HepG2 (cell line): ENCODE measurements around the gene USP43. TPM values are rescaled to one million over a fixed set of nuclear protein-coding genes. Genes with fewer than 3 reads are reported as not detected.

Source experiments
- ATAC-seq: fragments of 200-7000 bp; cut with Tn5 transposase; 3 replicates; pipeline ENCODE4 v1.9.1; 2020; ENCODE audit warnings: mild to moderate bottlenecking, moderate library complexity
- BruUV-seq: library from RNA; stranded (reverse); fragments of 400-500 nt; replicated peaks from 2 replicates; lab custom pipeline; 2021; lab: Mats Ljungman, UMichigan
- CTCF ChIA-PET: fragments of 300-600 bp; formaldehyde crosslinking; extraction: SDS; loops from one replicate; lab custom pipeline; 2021; ENCODE audit warnings: low total read pairs, inconsistent platforms, low intra/inter-chr PET ratio; lab: Yijun Ruan, JAX
- POLR2A ChIA-PET: fragments of 350-600 bp; sonication (Branson Sonifier 250); formaldehyde crosslinking; loops from one replicate; lab custom pipeline; 2020; ENCODE audit warnings: antibody characterized with exemption, inconsistent platforms; lab: Yijun Ruan, JAX
- DNase-seq: peaks from one replicate; pipeline ENCODE4 v3.0.0-alpha.2; 2015; ENCODE audit warnings: low spot score
- FAIRE-seq: peaks from 3 replicates; lab custom pipeline; 2011; peaks lifted over from hg19 to GRCh38; lab: Jason Lieb, UNC
- H2AFZ ChIP-seq: one replicate; pipeline ENCODE4 v1.6.1; 2011; ENCODE audit warnings: low read length, inconsistent platforms
- H3K27ac ChIP-seq: fragments of 300-600 bp; 3 replicates; pipeline ENCODE4 v1.8.0; 2011; ENCODE audit warnings: mixed run types, mild to moderate bottlenecking, mixed read lengths, low read length, inconsistent platforms; ENCODE audit not compliant: insufficient read depth; ENCODE audit errors: extremely low read length
- H3K27me3 ChIP-seq, 2 experiments: fragments of 200-600 bp in 1 of 2; 2 replicates in 1 of 2; 3 replicates in 1 of 2; pipeline versions ENCODE4 v1.6.0 to v1.8.0; 2011; ENCODE audit warnings: low read length in 2 of 2, mild to moderate bottlenecking in 2 of 2, moderate library complexity in 2 of 2, inconsistent platforms in 1 of 2; ENCODE audit not compliant: insufficient read depth in 2 of 2, control insufficient read depth in 1 of 2
- H3K36me3 ChIP-seq, 2 experiments: fragments of 200-600 bp in 1 of 2; replicated peaks in 1 of 2; 2 replicates in 1 of 2; 3 replicates in 1 of 2; pipeline versions ENCODE4 v1.5.1 to v1.8.0; 2011; ENCODE audit warnings: low read length in 2 of 2, inconsistent platforms in 1 of 2; ENCODE audit not compliant: insufficient read depth in 2 of 2, control insufficient read depth in 1 of 2
- H3K4me1 ChIP-seq: 2 replicates; pipeline ENCODE4 v1.5.1; 2012; ENCODE audit warnings: low read length, inconsistent platforms; ENCODE audit not compliant: insufficient read depth
- H3K4me2 ChIP-seq: 2 replicates; pipeline ENCODE4 v1.6.0; 2011; ENCODE audit warnings: low read depth, low read length, inconsistent platforms
- H3K4me3 ChIP-seq, 3 experiments: fragments of 200-600 bp in 1 of 3; sonication (generic), shearing (Covaris generic) in 1 of 3; replicated peaks in 1 of 3; 2 replicates each; pipeline ENCODE4 v1.5.1; 2011 to 2016; ENCODE audit warnings: low read length in 3 of 3, inconsistent platforms in 2 of 3, low read depth in 2 of 3, mild to moderate bottlenecking in 2 of 3, control low read depth in 1 of 3, mixed read lengths in 1 of 3; ENCODE audit not compliant: insufficient read depth in 1 of 3
- H3K79me2 ChIP-seq: one replicate; pipeline ENCODE4 v1.6.1; 2011; ENCODE audit warnings: low read length, inconsistent platforms; ENCODE audit not compliant: insufficient read depth
- H3K9ac ChIP-seq: 2 replicates; pipeline ENCODE4 v1.6.0; 2011; ENCODE audit warnings: mild to moderate bottlenecking, low read depth, low read length, inconsistent platforms; ENCODE audit not compliant: insufficient read depth
- H3K9me3 ChIP-seq: 2 replicates; pipeline ENCODE4 v1.5.1; 2012; ENCODE audit warnings: mild to moderate bottlenecking, low read length
- H4K20me1 ChIP-seq: 2 replicates; pipeline ENCODE4 v1.6.0; 2011; ENCODE audit warnings: inconsistent platforms, mild to moderate bottlenecking, low read length, moderate library complexity; ENCODE audit not compliant: insufficient read depth
- CHD2 ChIP-seq: IDR thresholded peaks from 2 replicates; pipeline ENCODE4 v1.6.1; 2011; ENCODE audit warnings: low read depth, low read length, improper control_type of control experiment
- FUBP1 ChIP-seq: sonication (generic); formaldehyde crosslinking; IDR thresholded peaks from 2 replicates; pipeline ENCODE4 v1.5.1; 2020; ENCODE audit warnings: missing genetic modification reagents, mild to moderate bottlenecking, borderline replicate concordance
- GABPA ChIP-seq, 2 experiments: IDR thresholded peaks; 2 replicates each; pipeline ENCODE4 v1.6.1; 2011 to 2016; ENCODE audit warnings: low read depth in 2 of 2, low read length in 1 of 2, missing biosample characterization in 1 of 2, missing genetic modification characterization in 1 of 2
- IRX3 ChIP-seq: sonication (generic); formaldehyde crosslinking; IDR thresholded peaks from 2 replicates; pipeline ENCODE4 v1.8.1; 2023; ENCODE audit warnings: mild to moderate bottlenecking, low read depth, missing genetic modification reagents, borderline replicate concordance
- RORA ChIP-seq: sonication (generic); formaldehyde crosslinking; IDR thresholded peaks from 2 replicates; pipeline ENCODE4 v1.5.0; 2020; ENCODE audit warnings: mild to moderate bottlenecking, missing genetic modification reagents, moderate library complexity
- XRCC5 ChIP-seq: fragments of 200-400 bp; formaldehyde crosslinking; optimal IDR thresholded peaks from 2 replicates; pipeline ENCODE3; 2017; ENCODE audit warnings: mild to moderate bottlenecking, low read length
- ZFP62 ChIP-seq: sonication (generic); formaldehyde crosslinking; IDR thresholded peaks from 2 replicates; pipeline ENCODE4 v1.4.0; 2020; ENCODE audit warnings: missing genetic modification reagents
- ZKSCAN1 ChIP-seq: fragments of 150-350 bp; IDR thresholded peaks from 2 replicates; pipeline ENCODE4 v1.6.1; 2014; ENCODE audit warnings: low read length
- ZKSCAN8 ChIP-seq: IDR thresholded peaks from 2 replicates; pipeline ENCODE4 v1.6.1; 2016; ENCODE audit warnings: borderline replicate concordance, missing genetic modification reagents, missing compliant biosample characterization
- ZNF230 ChIP-seq: sonication (generic); formaldehyde crosslinking; IDR thresholded peaks from 2 replicates; pipeline ENCODE4 v1.4.0; 2020; ENCODE audit warnings: mild to moderate bottlenecking, missing genetic modification reagents
- ZNF646 ChIP-seq: sonication (generic); formaldehyde crosslinking; IDR thresholded peaks from 2 replicates; pipeline ENCODE4 v1.9.0; 2021; ENCODE audit warnings: mild to moderate bottlenecking, missing genetic modification reagents
- ZNF652 ChIP-seq: IDR thresholded peaks from 2 replicates; pipeline ENCODE4 v1.6.1; 2016; ENCODE audit warnings: low read depth, borderline replicate concordance
- ZNF784 ChIP-seq: sonication (generic); formaldehyde crosslinking; IDR thresholded peaks from 2 replicates; pipeline ENCODE4 v1.5.1; 2020; ENCODE audit warnings: missing genetic modification reagents, mild to moderate bottlenecking, borderline replicate concordance
- WGBS: methylation state at CpG from one replicate; pipeline ENCODE4 v1.1.6; 2017; ENCODE audit warnings: low lambda C conversion rate; 5-methylcytosine and 5-hydroxymethylcytosine counted together
- in situ Hi-C: cut with HindIII; loops from 2 replicates; pipeline ENCODE4 v1.10.0; 2017; ENCODE audit warnings: low pct_unique_long_range_greater_than_20kb; ENCODE audit not compliant: extremely low pct_ligation_motif_present
- intact Hi-C: fragments of 100-400 bp; cut with micrococcal nuclease; formaldehyde crosslinking; loops from one replicate; pipeline ENCODE4 v1.10.0; 2022; ENCODE audit not compliant: unreplicated experiment
- polyA plus RNA-seq, 8 experiments: library from polyadenylated mRNA; depleted of rRNA in 3 of 8; stranded (reverse) in 7 of 8; unstranded in 1 of 8; fragments of >200 nt; fragmentation: Illumina TruSeq in 4 of 8; extraction: Trizol in 4 of 8; gene quantifications; 2 replicates each; pipeline versions ENCODE4 v1.2.1 to v1.2.3, GENCODE V29; 2011 to 2016; ENCODE audit warnings: low read depth in 4 of 8, missing spikeins in 1 of 8, mixed read lengths in 1 of 8; ENCODE audit not compliant: insufficient read depth in 1 of 8
- total RNA-seq, 5 experiments: library from RNA; depleted of rRNA; stranded (reverse); fragments of >200 nt; fragmentation: Illumina TruSeq; extraction: Trizol; gene quantifications; 2 replicates each; pipeline ENCODE4 v1.2.3, GENCODE V29; 2016; ENCODE audit warnings: low read depth in 1 of 5
- TF ChIP-seq, protein P1 (sequence below): sonication (generic); formaldehyde crosslinking; IDR thresholded peaks from 2 replicates; pipeline ENCODE4 v1.5.0; 2020; ENCODE audit warnings: missing genetic modification reagents

The USP43 gene
- total and polyA plus RNA-seq, 2 of the 13 experiments (the other 11 are each of a cell fraction or from before 2014, with no cell fraction given): 1.6 to 2.2 TPM

DNA sequence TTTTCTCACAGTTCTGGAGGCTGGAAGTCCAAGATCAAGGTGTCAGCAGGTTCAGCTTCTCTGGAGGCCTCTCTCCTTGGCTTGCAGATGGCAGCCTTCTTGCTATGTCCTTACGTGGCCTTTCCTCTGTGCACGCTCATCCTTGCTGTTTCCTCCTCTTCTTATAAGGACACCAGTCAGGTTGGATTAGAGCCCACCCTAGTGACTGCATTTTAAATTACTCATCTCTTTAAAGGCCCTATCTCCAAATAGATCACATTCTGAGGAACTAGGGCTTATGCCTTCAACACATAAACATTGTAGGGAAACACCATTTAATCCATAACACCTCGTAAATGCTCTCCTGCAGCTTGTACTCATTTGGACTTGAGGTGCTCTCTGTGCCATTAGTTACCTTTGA lies 109.8 kb downstream of the USP43 start (continued):
- TF ChIP-seq ZKSCAN8 (CRISPR knock-in tag) (no peak), ZNF652 (no peak), ZKSCAN1 (no peak), ZFP62 (no peak), XRCC5 (no peak), FUBP1 (no peak), ZNF784 (no peak), IRX3 (no peak)
- TF ChIP-seq, protein P1, sequence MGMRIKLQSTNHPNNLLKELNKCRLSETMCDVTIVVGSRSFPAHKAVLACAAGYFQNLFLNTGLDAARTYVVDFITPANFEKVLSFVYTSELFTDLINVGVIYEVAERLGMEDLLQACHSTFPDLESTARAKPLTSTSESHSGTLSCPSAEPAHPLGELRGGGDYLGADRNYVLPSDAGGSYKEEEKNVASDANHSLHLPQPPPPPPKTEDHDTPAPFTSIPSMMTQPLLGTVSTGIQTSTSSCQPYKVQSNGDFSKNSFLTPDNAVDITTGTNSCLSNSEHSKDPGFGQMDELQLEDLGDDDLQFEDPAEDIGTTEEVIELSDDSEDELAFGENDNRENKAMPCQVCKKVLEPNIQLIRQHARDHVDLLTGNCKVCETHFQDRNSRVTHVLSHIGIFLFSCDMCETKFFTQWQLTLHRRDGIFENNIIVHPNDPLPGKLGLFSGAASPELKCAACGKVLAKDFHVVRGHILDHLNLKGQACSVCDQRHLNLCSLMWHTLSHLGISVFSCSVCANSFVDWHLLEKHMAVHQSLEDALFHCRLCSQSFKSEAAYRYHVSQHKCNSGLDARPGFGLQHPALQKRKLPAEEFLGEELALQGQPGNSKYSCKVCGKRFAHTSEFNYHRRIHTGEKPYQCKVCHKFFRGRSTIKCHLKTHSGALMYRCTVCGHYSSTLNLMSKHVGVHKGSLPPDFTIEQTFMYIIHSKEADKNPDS (CRISPR knock-in tag): no peak

DNA sequence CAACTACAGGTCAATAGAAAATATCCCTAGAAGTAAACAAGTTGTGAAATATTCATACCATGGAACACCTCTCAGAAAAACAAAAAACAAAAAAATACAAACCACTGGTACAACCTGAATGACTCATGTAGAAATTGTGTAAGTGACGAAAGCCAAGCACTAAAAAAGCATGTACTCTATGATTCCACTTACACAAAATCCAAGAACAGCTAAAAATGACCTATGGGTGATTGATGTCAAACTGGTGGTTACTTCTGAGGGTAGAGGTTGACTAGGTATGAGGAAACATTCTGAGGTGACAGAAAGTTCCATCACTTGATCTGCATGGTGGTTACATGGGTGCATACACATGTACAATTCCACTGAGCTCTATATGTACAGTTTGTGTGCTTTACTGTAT lies 114.9 kb downstream of the USP43 start:
- 0 out of 5 replicates have a peak, but pooled peaks cover 0 to 2% of the 10 kb centered on the region in 2 experiments for H3K27me3 ChIP-seq
- 10% methylated on average over 1 of the region's 1 CpG for WGBS
- H3K79me2 ChIP-seq: no peaks in the 10 kb centered on the region
- intact Hi-C loops: no loop called here
- no peak for FAIRE-seq
- no peak overlapping the region for H3K9ac ChIP-seq
- H3K9me3 ChIP-seq: no peaks in the 10 kb centered on the region
- ChIA-PET CTCF (no interaction called here), POLR2A (no interaction called here)
- H3K27ac ChIP-seq: no peak overlapping the region
- in situ Hi-C loops: no loop called here
- ATAC-seq: no peak
- H3K4me2 ChIP-seq: no peak overlapping the region
- DNase-seq: no peak
- BruUV-seq: no TSS peak
- no peaks in the 10 kb centered on the region for H3K36me3 ChIP-seq
- no peak overlapping the region for H2AFZ ChIP-seq
- no peaks in the 10 kb centered on the region for H3K4me1 ChIP-seq
- no peaks in the 10 kb centered on the region for H4K20me1 ChIP-seq
- no peak overlapping the region for H3K4me3 ChIP-seq
- TF ChIP-seq ZNF230 (CRISPR knock-in tag) (no peak), CHD2 (no peak), ZNF646 (CRISPR knock-in tag) (no peak), GABPA (IDR thresholded peaks at IDR 0.05; ENCODE audit: low read depth, low read length) (no peak), GABPA (CRISPR knock-in tag; IDR thresholded peaks at IDR 0.05; ENCODE audit: low read depth) (no peak), RORA (CRISPR knock-in tag) (no peak)
